Mucosa of descending colon (tissue), 3 donors: Measurements from ENCODE around the gene NR2F1-AS1. TPM values are rescaled to one million over a fixed set of nuclear protein-coding genes. Genes with fewer than 3 reads are reported as not detected.

Source experiments
- ATAC-seq: fragments of 200-7000 bp; cut with Tn5 transposase; one replicate; pipeline ENCODE4 v1.9.1; 2020; ENCODE audit warnings: mild to moderate bottlenecking, moderate library complexity
- DNase-seq, 3 donors: peaks; one replicate each; pipeline ENCODE4 v3.0.0-alpha.2; 2020
- H3K36me3 ChIP-seq: fragments of 200-600 bp; one replicate; pipeline ENCODE4 v1.8.0; 2021; ENCODE audit warnings: low read depth, mild to moderate bottlenecking
- H3K4me1 ChIP-seq: fragments of 200-600 bp; one replicate; pipeline ENCODE4 v1.8.0; 2021; ENCODE audit warnings: low read depth, mild to moderate bottlenecking
- H3K4me3 ChIP-seq: fragments of 200-600 bp; one replicate; pipeline ENCODE4 v1.8.0; 2021; ENCODE audit warnings: mild to moderate bottlenecking
- H3K9me3 ChIP-seq: fragments of 200-600 bp; one replicate; pipeline ENCODE4 v1.8.0; 2021; ENCODE audit warnings: mild to moderate bottlenecking
- CTCF ChIP-seq: fragments of 200-600 bp; IDR thresholded peaks from one replicate; pipeline ENCODE4 v1.8.0; 2022; ENCODE audit warnings: antibody characterized with exemption, mild to moderate bottlenecking
- intact Hi-C, 2 donors: fragments of 100-400 bp; cut with DNase I in 1 of 2; cut with micrococcal nuclease in 1 of 2; formaldehyde crosslinking; loops; one replicate each; pipeline versions ENCODE4 v1.11.0 to v1.11.1; 2022; cut with DNase I, micrococcal nuclease
- total RNA-seq, 3 donors: library from RNA; stranded (reverse); fragmentation: NEBNext Ultra II Directional in 2 of 3; extraction: Animal tissue kit (Norgen Biotek cat#: 25700) in 2 of 3; gene quantifications; one replicate each; pipeline versions ENCODE4 v1.2.1 to v1.2.4, GENCODE V29; 2021 to 2023
- donor health status: DM: no; HTN: no; CAD: no; lungs with moderate emphysema.
- donor health status: DM: no; HTN: no; CAD: no.
- donor health status: DM: no; HTN: yes; CAD: no.

The NR2F1-AS1 gene
- total RNA-seq, 3 donors from 2014 or later, result 1.5 to 5.7 (median 2.2) TPM

GRCh38 chr5:93610581-93611272 is 29.7 kb upstream of the NR2F1-AS1 start:
- no peaks in the 10 kb centered on the region for H3K36me3 ChIP-seq
- DNase-seq (no peak), ATAC-seq (no peak)
- no peaks in the 10 kb centered on the region for H3K9me3 ChIP-seq
- no peak overlapping the region for H3K4me3 ChIP-seq
- no peaks in the 10 kb centered on the region for H3K4me1 ChIP-seq
- intact Hi-C loops, result loop anchor here in 1 of 2 donors (10.0 kb wide), 1 partner anchor 194 kb away; no protein-coding TSS in a partner anchor
- TF ChIP-seq CTCF, result no peak

- ATAC-seq (no peak), DNase-seq (no peak)
- Histone ChIP-seq H3K4me3 (no peak overlapping the region), H3K4me1 (no peaks in the 10 kb centered on the region), H3K36me3 (no peaks in the 10 kb centered on the region), H3K9me3 (no peaks in the 10 kb centered on the region)
- intact Hi-C loops, result loop anchor here in 1 of 2 donors (10.0 kb wide), 1 partner anchor 195 kb away; no protein-coding TSS in a partner anchor
- TF ChIP-seq CTCF, result no peak
Observed at GRCh38 chr5:93609762-93610161, 28.7 kb upstream of the NR2F1-AS1 start.

GRCh38 chr5:93608855-93609254 is 27.8 kb upstream of the NR2F1-AS1 start:
- Histone ChIP-seq H3K9me3 (no peaks in the 10 kb centered on the region), H3K4me3 (no peak overlapping the region), H3K36me3 (no peaks in the 10 kb centered on the region), H3K4me1 (no peaks in the 10 kb centered on the region)
- no peak for ATAC-seq
- TF ChIP-seq CTCF, result no peak
- intact Hi-C loops, result no loop called here
- no peak for DNase-seq

- peak in 1 of 3 donors; percentile 69 for DNase-seq
- intact Hi-C loops, result no loop called here
- peak; percentile 56 for ATAC-seq
Observed at GRCh38 chr5:93607367-93608258, 26.6 kb upstream of the NR2F1-AS1 start.

GRCh38 chr5:93606382-93606752 is 25.3 kb upstream of the NR2F1-AS1 start:
- no peak for TF ChIP-seq CTCF
- DNase-seq (no peak), ATAC-seq (no peak)
- intact Hi-C loops, result no loop called here
- Histone ChIP-seq H3K36me3 (no peaks in the 10 kb centered on the region), H3K9me3 (no peaks in the 10 kb centered on the region), H3K4me1 (no peaks in the 10 kb centered on the region), H3K4me3 (no peak overlapping the region)

More at GRCh38 chr5:93607367-93608258, 26.6 kb upstream of the NR2F1-AS1 start:
- Histone ChIP-seq H3K9me3 (no peaks in the 10 kb centered on the region), H3K36me3 (no peaks in the 10 kb centered on the region), H3K4me1 (no peaks in the 10 kb centered on the region), H3K4me3 (no peak overlapping the region)
- TF ChIP-seq CTCF, result no peak
